RWPE2 (cell line): ENCODE results near the gene MTFR1L.
A peak's percentile ranks its signal among the peaks of the same experiment; 100 is the strongest.

Experiments
- ATAC-seq: fragments of 200-7000 bp; cut with Tn5 transposase; 3 replicates; pipeline ENCODE4 v1.9.1; 2021; ENCODE audit warnings: low read depth
- DNase-seq: peaks from one replicate; pipeline ENCODE4 v3.0.0-alpha.2; 2020; ENCODE audit warnings: low spot score
- H3K27ac ChIP-seq: fragments of 450-650 bp; 2 replicates; pipeline ENCODE4 v1.5.1; 2017; ENCODE audit warnings: mild to moderate bottlenecking; ENCODE audit not compliant: poor library complexity, severe bottlenecking
- H3K27me3 ChIP-seq: fragments of 250-450 bp; sonication (Bioruptor Pico); 2 replicates; pipeline ENCODE4 v1.5.1; 2021; ENCODE audit warnings: mild to moderate bottlenecking, moderate library complexity; ENCODE audit not compliant: insufficient read depth, poor library complexity, severe bottlenecking
- H3K36me3 ChIP-seq: fragments of 250-450 bp; sonication (Bioruptor Pico); 2 replicates; pipeline ENCODE4 v1.5.1; 2020; ENCODE audit warnings: low read depth, mild to moderate bottlenecking, moderate library complexity
- H3K4me1 ChIP-seq: fragments of 250-450 bp; sonication (Bioruptor Pico); 2 replicates; pipeline ENCODE4 v1.5.1; 2021; ENCODE audit warnings: mild to moderate bottlenecking, moderate library complexity; ENCODE audit not compliant: insufficient read depth, poor library complexity, severe bottlenecking
- H3K4me3 ChIP-seq: fragments of 250-450 bp; sonication (Bioruptor Pico); 2 replicates; pipeline ENCODE4 v1.5.1; 2021; ENCODE audit warnings: mild to moderate bottlenecking, moderate library complexity; ENCODE audit not compliant: severe bottlenecking
- H3K9me3 ChIP-seq: fragments of 250-450 bp; sonication (Bioruptor Pico); 2 replicates; pipeline ENCODE4 v1.5.1; 2021; ENCODE audit warnings: mild to moderate bottlenecking, moderate library complexity; ENCODE audit not compliant: severe bottlenecking
- CTCF ChIP-seq: fragments of 450-650 bp; IDR thresholded peaks from one replicate; pipeline ENCODE4 v1.5.1; 2017; ENCODE audit warnings: mild to moderate bottlenecking, moderate library complexity; ENCODE audit not compliant: poor library complexity, severe bottlenecking

MTFR1L gene

GRCh38 chr1:25784575-25785051 lies 35.1 kb upstream of the MTFR1L start:
- no peaks in the 10 kb centered on the region for H3K27me3 ChIP-seq
- ATAC-seq (no peak), DNase-seq (no peak)

GRCh38 chr1:25785333-25786067 lies 34.3 kb upstream of the MTFR1L start:
- no peak for TF ChIP-seq CTCF
- DNase-seq, result no peak

More at GRCh38 chr1:25784575-25785051, 35.1 kb upstream of the MTFR1L start:
- Histone ChIP-seq H3K4me3 (no peak overlapping the region), H3K9me3 (no peaks in the 10 kb centered on the region), H3K36me3 (no peaks in the 10 kb centered on the region), H3K4me1 (no peaks in the 10 kb centered on the region), H3K27ac (no peak overlapping the region)
- no peak for TF ChIP-seq CTCF

GRCh38 chr1:25786887-25787759 lies 32.6 kb upstream of the MTFR1L start:
- peak; percentile 48; the same call in 1 of the 3 replicates for ATAC-seq
- no peak for DNase-seq
- no peaks in the 10 kb centered on the region for H3K9me3 ChIP-seq
- H3K4me1 ChIP-seq, result no peaks in the 10 kb centered on the region
- H3K4me3 ChIP-seq, result no peak overlapping the region
- no peaks in the 10 kb centered on the region for H3K36me3 ChIP-seq
- H3K27me3 ChIP-seq, result no peaks in the 10 kb centered on the region
- TF ChIP-seq CTCF, result no peak
- H3K27ac ChIP-seq, result no peak overlapping the region

More at GRCh38 chr1:25785333-25786067, 34.3 kb upstream of the MTFR1L start:
- Histone ChIP-seq H3K4me1 (no peaks in the 10 kb centered on the region), H3K9me3 (no peaks in the 10 kb centered on the region), H3K27ac (no peak overlapping the region), H3K36me3 (no peaks in the 10 kb centered on the region), H3K4me3 (no peak overlapping the region), H3K27me3 (no peaks in the 10 kb centered on the region)
- no peak for ATAC-seq

GRCh38 chr1:25787760-25788166 lies 32.0 kb upstream of the MTFR1L start:
- Histone ChIP-seq H3K4me3 (no peak overlapping the region), H3K9me3 (no peaks in the 10 kb centered on the region), H3K4me1 (no peaks in the 10 kb centered on the region), H3K27me3 (no peaks in the 10 kb centered on the region), H3K27ac (no peak overlapping the region), H3K36me3 (no peaks in the 10 kb centered on the region)
- ATAC-seq (no peak), DNase-seq (no peak)
- TF ChIP-seq CTCF, result no peak
